Measurements from ENCODE around the gene NDUFS6.
A peak's percentile ranks its signal among the peaks of the same experiment; 100 is the strongest.

NDUFS6 gene

DNA sequence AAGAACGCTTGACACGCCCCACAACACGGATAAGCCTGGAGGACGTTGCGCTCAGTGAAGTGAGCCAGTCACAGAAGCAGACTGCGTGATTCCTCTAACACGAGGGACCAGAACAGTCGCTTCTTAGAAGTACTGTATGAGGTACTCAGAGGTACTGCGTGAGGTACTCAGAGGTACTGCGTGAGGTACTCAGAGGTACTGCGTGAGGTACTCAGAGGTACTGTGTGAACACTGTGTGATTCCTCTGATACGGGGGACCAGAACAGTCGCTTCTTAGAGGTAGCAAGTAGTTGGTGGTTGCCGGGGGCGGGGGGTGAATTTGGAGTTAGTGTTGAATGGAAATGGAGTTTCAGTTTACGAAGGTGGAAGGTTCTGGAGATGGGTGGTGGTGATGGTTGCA lies 5.8 kb downstream of the NDUFS6 start:
- Histone ChIP-seq H4K91ac (ENCODE audit: low read depth, low read length, poor library complexity) (no peak overlapping the region), H2BK12ac (ENCODE audit: low read length) (no peak overlapping the region), H3K9ac (ENCODE audit: low read depth, low read length, poor library complexity) (no peak overlapping the region), H3K14ac (ENCODE audit: low read length) (no peak overlapping the region), H3K27me3 (ENCODE audit: control insufficient read depth in 3 of 3, insufficient read depth in 3 of 3, low read depth in 1 of 3, low read length in 3 of 3) (no peaks in the 10 kb centered on the region), H4K8ac (ENCODE audit: low read depth, low read length) (no peak overlapping the region), H3K4me3 (ENCODE audit: low read length in 2 of 2) (no peak overlapping the region), H3K4me2 (ENCODE audit: insufficient read depth, low read length, poor library complexity, severe bottlenecking) (no peak overlapping the region), H3K4me1 (ENCODE audit: control insufficient read depth in 2 of 2, insufficient read depth in 1 of 2, low read depth in 1 of 2, low read length in 2 of 2) (peaks cover 4% of the 10 kb centered on the region in 2 donors), H3K23ac (ENCODE audit: low read depth, low read length, poor library complexity) (no peak overlapping the region), H3K79me1 (ENCODE audit: low read depth, low read length) (peaks cover 12% of the 10 kb centered on the region), H2AK5ac (ENCODE audit: low read depth, low read length) (no peak overlapping the region), H2AFZ (ENCODE audit: low read length) (no peak overlapping the region), H3K9me3 (replicated peaks in 1 of 2; ENCODE audit: control insufficient read depth in 2 of 2, insufficient read depth in 1 of 2, low read depth in 1 of 2, low read length in 2 of 2) (peaks cover 0 to 26% of the 10 kb centered on the region in 2 donors), H2BK120ac (ENCODE audit: low read depth, low read length) (no peak overlapping the region), H3K27ac (replicated peaks; ENCODE audit: low read length) (no peak overlapping the region), H3K36me3 (replicated peaks in 1 of 2; ENCODE audit: control insufficient read depth in 2 of 2, insufficient read depth in 2 of 2, low read length in 2 of 2) (peaks cover 54 to 97% of the 10 kb centered on the region in 2 donors), H2BK5ac (ENCODE audit: low read length) (no peak overlapping the region), H3K18ac (ENCODE audit: low read length) (no peak overlapping the region), H2BK15ac (ENCODE audit: low read length) (no peak overlapping the region), H3K4ac (ENCODE audit: low read length) (no peak overlapping the region)
- no peak for DNase-seq (ENCODE audit: low spot score)
- 100% methylated on average over 1 of the region's 16 CpGs; no CpG with 5 or more reads in 1 of the 2 donors for WGBS, 2 donors (ENCODE audit: extremely low coverage in 2 of 2, insufficient read length in 2 of 2, insufficient replicate concordance in 1 of 2)

DNA sequence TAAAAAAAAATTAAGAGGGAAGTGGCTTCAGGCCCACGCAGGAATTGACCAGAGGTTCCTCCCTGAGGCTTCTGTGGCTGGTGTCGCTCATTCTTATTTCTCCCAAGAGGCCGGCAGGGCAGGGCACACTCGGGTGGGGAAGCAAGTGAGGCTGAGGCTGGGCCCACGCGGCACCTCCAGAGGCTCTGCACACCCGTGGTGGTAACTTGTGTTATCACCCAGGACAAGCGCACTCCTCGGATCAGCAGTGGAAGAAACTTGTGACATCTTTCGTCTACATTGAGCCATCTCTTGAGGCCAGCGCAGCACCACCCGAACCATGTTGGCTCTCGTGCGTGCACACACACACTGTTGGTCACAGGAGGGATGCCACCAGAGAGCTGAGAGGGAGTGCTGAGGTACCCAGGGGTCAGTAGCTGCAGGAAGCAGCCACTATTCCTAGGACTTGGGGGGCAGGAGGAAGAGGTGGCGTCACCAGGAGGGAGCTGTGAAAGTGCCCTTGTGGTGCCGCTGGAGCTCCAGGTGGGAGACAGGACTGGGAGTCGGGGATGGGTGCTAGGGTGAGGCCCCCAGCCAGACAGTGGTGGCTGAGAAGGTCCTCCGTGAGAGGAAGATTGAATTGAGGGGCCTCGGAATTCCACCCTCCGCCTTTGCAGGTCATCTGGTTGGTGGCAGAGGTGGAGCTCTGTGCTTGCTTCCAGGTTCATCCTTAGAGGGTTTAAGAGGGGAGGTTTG lies 6.4 kb downstream of the NDUFS6 start:
- Histone ChIP-seq H3K9me3 (replicated peaks in 1 of 2; ENCODE audit: control insufficient read depth in 2 of 2, insufficient read depth in 1 of 2, low read depth in 1 of 2, low read length in 2 of 2) (peaks cover 0 to 26% of the 10 kb centered on the region in 2 donors), H3K79me1 (ENCODE audit: low read depth, low read length) (peaks cover 12% of the 10 kb centered on the region), H3K4ac (ENCODE audit: low read length) (peak overlapping the region; percentile 32), H2BK15ac (ENCODE audit: low read length) (no peak overlapping the region), H3K27ac (replicated peaks; ENCODE audit: low read length) (peak overlapping the region; percentile 45), H3K4me2 (ENCODE audit: insufficient read depth, low read length, poor library complexity, severe bottlenecking) (no peak overlapping the region), H2BK5ac (ENCODE audit: low read length) (no peak overlapping the region), H2BK12ac (ENCODE audit: low read length) (no peak overlapping the region), H3K23ac (ENCODE audit: low read depth, low read length, poor library complexity) (peak overlapping the region; percentile 51), H2BK120ac (ENCODE audit: low read depth, low read length) (no peak overlapping the region), H3K18ac (ENCODE audit: low read length) (peak overlapping the region; percentile 5), H2AFZ (ENCODE audit: low read length) (no peak overlapping the region), H4K8ac (ENCODE audit: low read depth, low read length) (no peak overlapping the region), H3K36me3 (replicated peaks in 1 of 2; ENCODE audit: control insufficient read depth in 2 of 2, insufficient read depth in 2 of 2, low read length in 2 of 2) (peaks cover 58 to 100% of the 10 kb centered on the region in 2 donors), H3K14ac (ENCODE audit: low read length) (no peak overlapping the region), H4K91ac (ENCODE audit: low read depth, low read length, poor library complexity) (peak overlapping the region; percentile 46), H3K4me3 (ENCODE audit: low read length in 2 of 2) (no peak overlapping the region), H2AK5ac (ENCODE audit: low read depth, low read length) (no peak overlapping the region), H3K4me1 (ENCODE audit: control insufficient read depth in 2 of 2, insufficient read depth in 1 of 2, low read depth in 1 of 2, low read length in 2 of 2) (peaks cover 2 to 4% of the 10 kb centered on the region in 2 donors), H3K9ac (ENCODE audit: low read depth, low read length, poor library complexity) (no peak overlapping the region), H3K27me3 (ENCODE audit: control insufficient read depth in 3 of 3, insufficient read depth in 3 of 3, low read depth in 1 of 3, low read length in 3 of 3) (no peaks in the 10 kb centered on the region)
- DNase-seq (ENCODE audit: low spot score): no peak
- WGBS, 2 donors (ENCODE audit: extremely low coverage in 2 of 2, insufficient read length in 2 of 2, insufficient replicate concordance in 1 of 2): no CpG with 5 or more reads among the region's 20 CpGs

DNA sequence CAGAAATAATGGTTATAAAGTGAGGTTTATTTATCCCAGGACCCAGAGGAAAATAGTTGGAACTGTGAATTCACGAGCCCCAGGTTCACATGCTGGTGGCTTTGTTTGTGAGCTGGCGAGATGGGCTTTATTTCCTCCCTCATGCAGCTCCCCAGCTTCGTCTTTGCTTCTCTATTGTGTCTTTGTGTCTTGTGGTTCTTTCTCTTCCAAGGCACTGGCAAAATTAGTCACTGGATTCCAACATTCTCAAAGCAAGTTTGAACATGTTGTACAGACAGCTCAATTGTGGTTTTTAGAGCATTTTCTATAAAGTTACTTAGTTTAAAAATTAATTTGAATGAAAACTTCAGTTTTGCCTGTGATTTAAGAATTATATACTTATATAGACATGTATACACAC lies 7.2 kb downstream of the NDUFS6 start:
- Histone ChIP-seq H2AFZ (ENCODE audit: low read length) (no peak overlapping the region), H3K4ac (ENCODE audit: low read length) (no peak overlapping the region)
- whole genome bisulfite sequencing, 2 donors (ENCODE audit: extremely low coverage in 2 of 2, insufficient read length in 2 of 2, insufficient replicate concordance in 1 of 2): no CpG with 5 or more reads among the region's 3 CpGs

DNA sequence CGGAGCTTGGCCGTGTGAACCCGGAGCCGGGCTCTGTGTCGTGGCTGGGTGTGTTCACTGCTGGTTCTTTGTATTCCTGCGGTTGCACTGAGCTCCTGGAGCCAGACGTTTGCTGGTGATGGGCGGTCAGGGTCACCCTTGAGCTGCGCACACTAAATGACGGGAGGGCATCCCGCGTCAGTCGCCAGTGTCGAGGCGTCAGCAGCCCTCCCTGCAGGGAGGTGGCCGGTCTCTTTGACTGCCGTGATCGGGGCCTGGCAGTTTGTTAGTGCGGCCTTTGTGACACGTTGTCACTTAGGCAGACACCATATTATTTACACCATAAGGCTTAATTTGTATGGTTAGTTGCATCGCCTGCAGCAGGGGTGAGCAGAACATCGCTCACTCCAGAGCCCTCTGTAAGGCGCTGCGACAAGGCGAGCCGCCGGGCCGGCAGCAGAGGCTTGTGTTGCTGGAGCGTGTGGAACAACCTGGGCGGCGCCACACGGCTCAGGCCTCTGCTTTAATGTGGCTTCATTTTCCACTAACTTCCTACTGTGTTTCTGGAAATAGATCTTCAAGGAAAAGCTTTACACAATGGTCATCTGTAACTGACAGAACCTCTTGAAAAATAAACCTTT lies 8.3 kb downstream of the NDUFS6 start:
- Histone ChIP-seq H3K9me3 (replicated peaks in 1 of 2; ENCODE audit: control insufficient read depth in 2 of 2, insufficient read depth in 1 of 2, low read depth in 1 of 2, low read length in 2 of 2) (peaks cover 0 to 26% of the 10 kb centered on the region in 2 donors), H2AFZ (ENCODE audit: low read length) (no peak overlapping the region), H3K4me3 (ENCODE audit: low read length in 2 of 2) (no peak overlapping the region), H2BK12ac (ENCODE audit: low read length) (no peak overlapping the region), H4K91ac (ENCODE audit: low read depth, low read length, poor library complexity) (no peak overlapping the region), H2BK120ac (ENCODE audit: low read depth, low read length) (no peak overlapping the region), H3K9ac (ENCODE audit: low read depth, low read length, poor library complexity) (no peak overlapping the region), H3K79me1 (ENCODE audit: low read depth, low read length) (peaks cover 11% of the 10 kb centered on the region), H3K36me3 (replicated peaks in 1 of 2; ENCODE audit: control insufficient read depth in 2 of 2, insufficient read depth in 2 of 2, low read length in 2 of 2) (peaks cover 52 to 99% of the 10 kb centered on the region in 2 donors), H2BK15ac (ENCODE audit: low read length) (no peak overlapping the region), H3K23ac (ENCODE audit: low read depth, low read length, poor library complexity) (peak overlapping the region; percentile 92), H3K27ac (replicated peaks; ENCODE audit: low read length) (no peak overlapping the region), H3K14ac (ENCODE audit: low read length) (peak overlapping the region; percentile 31), H2AK5ac (ENCODE audit: low read depth, low read length) (no peak overlapping the region), H2BK5ac (ENCODE audit: low read length) (no peak overlapping the region), H3K4me2 (ENCODE audit: insufficient read depth, low read length, poor library complexity, severe bottlenecking) (no peak overlapping the region), H4K8ac (ENCODE audit: low read depth, low read length) (no peak overlapping the region), H3K18ac (ENCODE audit: low read length) (peak overlapping the region; percentile 66), H3K4ac (ENCODE audit: low read length) (no peak overlapping the region), H3K27me3 (ENCODE audit: control insufficient read depth in 3 of 3, insufficient read depth in 3 of 3, low read depth in 1 of 3, low read length in 3 of 3) (no peaks in the 10 kb centered on the region), H3K4me1 (ENCODE audit: control insufficient read depth in 2 of 2, insufficient read depth in 1 of 2, low read depth in 1 of 2, low read length in 2 of 2) (peaks cover 0 to 4% of the 10 kb centered on the region in 2 donors)
- no peak for DNase-seq (ENCODE audit: low spot score)
- no CpG with 5 or more reads among the region's 32 CpGs for WGBS, 2 donors (ENCODE audit: extremely low coverage in 2 of 2, insufficient read length in 2 of 2, insufficient replicate concordance in 1 of 2)

More for the DNA sequence above, 7.2 kb downstream of the NDUFS6 start:
- Histone ChIP-seq H3K9ac (ENCODE audit: low read depth, low read length, poor library complexity) (no peak overlapping the region), H3K27ac (replicated peaks; ENCODE audit: low read length) (peak overlapping the region; percentile 45), H2BK120ac (ENCODE audit: low read depth, low read length) (no peak overlapping the region), H3K4me3 (ENCODE audit: low read length in 2 of 2) (no peak overlapping the region), H3K79me1 (ENCODE audit: low read depth, low read length) (peaks cover 13% of the 10 kb centered on the region), H3K4me1 (ENCODE audit: control insufficient read depth in 2 of 2, insufficient read depth in 1 of 2, low read depth in 1 of 2, low read length in 2 of 2) (peaks cover 0 to 4% of the 10 kb centered on the region in 2 donors), H2AK5ac (ENCODE audit: low read depth, low read length) (no peak overlapping the region), H3K14ac (ENCODE audit: low read length) (no peak overlapping the region), H3K9me3 (replicated peaks in 1 of 2; ENCODE audit: control insufficient read depth in 2 of 2, insufficient read depth in 1 of 2, low read depth in 1 of 2, low read length in 2 of 2) (peaks cover 0 to 26% of the 10 kb centered on the region in 2 donors), H2BK12ac (ENCODE audit: low read length) (no peak overlapping the region), H3K18ac (ENCODE audit: low read length) (no peak overlapping the region), H3K36me3 (replicated peaks in 1 of 2; ENCODE audit: control insufficient read depth in 2 of 2, insufficient read depth in 2 of 2, low read length in 2 of 2) (peaks cover 56 to 99% of the 10 kb centered on the region in 2 donors), H3K23ac (ENCODE audit: low read depth, low read length, poor library complexity) (no peak overlapping the region), H2BK5ac (ENCODE audit: low read length) (no peak overlapping the region), H3K27me3 (ENCODE audit: control insufficient read depth in 3 of 3, insufficient read depth in 3 of 3, low read depth in 1 of 3, low read length in 3 of 3) (no peaks in the 10 kb centered on the region), H2BK15ac (ENCODE audit: low read length) (no peak overlapping the region), H4K91ac (ENCODE audit: low read depth, low read length, poor library complexity) (no peak overlapping the region), H4K8ac (ENCODE audit: low read depth, low read length) (no peak overlapping the region), H3K4me2 (ENCODE audit: insufficient read depth, low read length, poor library complexity, severe bottlenecking) (no peak overlapping the region)
- DNase-seq (ENCODE audit: low spot score): no peak
